H1 (cell line): ENCODE results near the gene MAPK8IP3. TPM values are rescaled to one million over a fixed set of nuclear protein-coding genes. Genes with fewer than 3 reads are reported as not detected.

Experiments used
- CTCF ChIA-PET: fragments of 300-600 bp; sonication (Branson Sonifier 250); formaldehyde crosslinking; loops from one replicate; lab custom pipeline; 2021; ENCODE audit not compliant: partially characterized antibody; lab: Charles Lee
- POLR2A ChIA-PET: fragments of 300-600 bp; sonication (Branson Sonifier 250); formaldehyde crosslinking; loops from one replicate; lab custom pipeline; 2021; ENCODE audit warnings: inconsistent platforms; ENCODE audit not compliant: partially characterized antibody; lab: Charles Lee
- DNase-seq, 2 experiments: peaks; one replicate each; pipeline versions ENCODE4 v3.0.0 to v3.0.0-alpha.2; 2010 to 2022; ENCODE audit warnings: low spot score in 2 of 2, low read depth in 1 of 2, mixed read lengths in 1 of 2
- FAIRE-seq: peaks from 2 replicates; lab custom pipeline; 2011; peaks lifted over from hg19 to GRCh38; lab: Jason Lieb, UNC
- H2AFZ ChIP-seq: 2 replicates; pipeline ENCODE4 v1.8.1; 2012; ENCODE audit warnings: low read length, inconsistent platforms
- H2AK5ac ChIP-seq: 2 replicates; pipeline ENCODE4 v1.6.1; 2013; ENCODE audit warnings: low read depth, low read length
- H2BK120ac ChIP-seq: replicated peaks from 2 replicates; pipeline ENCODE3; 2013; ENCODE audit warnings: low read depth, low read length, inconsistent platforms
- H2BK12ac ChIP-seq: 2 replicates; pipeline ENCODE4 v1.6.1; 2013; ENCODE audit warnings: low read depth, low read length
- H2BK15ac ChIP-seq: 2 replicates; pipeline ENCODE4 v1.6.1; 2013; ENCODE audit warnings: low read length
- H2BK20ac ChIP-seq: 2 replicates; pipeline ENCODE4 v1.6.1; 2013; ENCODE audit warnings: low read length
- H2BK5ac ChIP-seq: 2 replicates; pipeline ENCODE4 v1.6.1; 2013; ENCODE audit warnings: low read depth, low read length
- H3K14ac ChIP-seq: 2 replicates; pipeline ENCODE4 v1.6.1; 2013; ENCODE audit warnings: inconsistent platforms; ENCODE audit not compliant: insufficient read length
- H3K18ac ChIP-seq: 2 replicates; pipeline ENCODE4 v1.6.1; 2013; ENCODE audit warnings: low read length; ENCODE audit errors: extremely low read depth
- H3K23ac ChIP-seq: 2 replicates; pipeline ENCODE4 v1.6.1; 2013; ENCODE audit warnings: inconsistent platforms; ENCODE audit not compliant: insufficient read length
- H3K23me2 ChIP-seq: 2 replicates; pipeline ENCODE4 v1.6.1; 2013; ENCODE audit warnings: low read depth, low read length
- H3K27ac ChIP-seq: 2 replicates; pipeline ENCODE4 v1.6.1; 2011; ENCODE audit warnings: low read depth, low read length, inconsistent platforms
- H3K27me3 ChIP-seq, 4 experiments: replicated peaks in 1 of 4; 1 replicate in 1 of 4; 2 replicates in 3 of 4; pipeline versions ENCODE4 v1.6.1 to v1.8.1; 2011 to 2013; ENCODE audit warnings: low read length in 3 of 4, mild to moderate bottlenecking in 3 of 4, inconsistent platforms in 2 of 4, mixed read lengths in 2 of 4, moderate library complexity in 1 of 4; ENCODE audit not compliant: control insufficient read depth in 3 of 4, insufficient read depth in 3 of 4; ENCODE audit errors: extremely low read depth in 1 of 4
- H3K36me3 ChIP-seq, 4 experiments: 2 replicates each; pipeline versions ENCODE4 v1.6.1 to v1.8.1; 2011 to 2013; ENCODE audit warnings: mild to moderate bottlenecking in 4 of 4, low read length in 3 of 4, moderate library complexity in 2 of 4, control low read depth in 1 of 4, inconsistent platforms in 1 of 4; ENCODE audit not compliant: insufficient read depth in 4 of 4, control insufficient read depth in 2 of 4
- H3K4ac ChIP-seq: replicated peaks from 2 replicates; pipeline ENCODE3; 2013; ENCODE audit warnings: low read length, low read depth, mixed read lengths, inconsistent platforms; ENCODE audit not compliant: insufficient read length
- H3K4me1 ChIP-seq, 4 experiments: replicated peaks in 1 of 4; 1 replicate in 1 of 4; 2 replicates in 3 of 4; pipeline versions ENCODE4 v1.6.1 to v1.8.1; 2011 to 2013; ENCODE audit warnings: low read length in 3 of 4, inconsistent platforms in 2 of 4, mixed read lengths in 1 of 4; ENCODE audit not compliant: insufficient read depth in 4 of 4, control insufficient read depth in 3 of 4
- H3K4me2 ChIP-seq, 2 experiments: 2 replicates each; pipeline versions ENCODE4 v1.6.1 to v1.8.1; 2011 to 2013; ENCODE audit warnings: low read depth in 2 of 2, low read length in 2 of 2, control low read depth in 1 of 2, inconsistent platforms in 1 of 2, mild to moderate bottlenecking in 1 of 2; ENCODE audit not compliant: insufficient read depth in 1 of 2
- H3K4me3 ChIP-seq, 4 experiments: fragments of 200-600, 300-600 bp in 1 of 4; sonication (generic), shearing (Covaris generic), sonication (Bioruptor Twin) in 1 of 4; 2 replicates each; pipeline versions ENCODE4 v1.5.1 to v1.8.1; 2011 to 2016; ENCODE audit warnings: low read length in 4 of 4, low read depth in 3 of 4, control low read depth in 2 of 4, inconsistent platforms in 2 of 4, mild to moderate bottlenecking in 2 of 4, mixed read lengths in 1 of 4, moderate library complexity in 1 of 4; ENCODE audit not compliant: insufficient read depth in 2 of 4; ENCODE audit errors: extremely low read depth in 1 of 4
- H3K56ac ChIP-seq: replicated peaks from 2 replicates; pipeline ENCODE3; 2013; ENCODE audit warnings: low read depth, mild to moderate bottlenecking, mixed read lengths, low read length, inconsistent platforms; ENCODE audit not compliant: insufficient read length
- H3K79me1 ChIP-seq: 2 replicates; pipeline ENCODE4 v1.6.1; 2013; ENCODE audit warnings: low read depth, low read length, control low read depth
- H3K79me2 ChIP-seq, 2 experiments: 2 replicates each; pipeline versions ENCODE4 v1.6.1 to v1.8.1; 2012 to 2013; ENCODE audit warnings: low read length in 2 of 2, mild to moderate bottlenecking in 2 of 2, inconsistent platforms in 1 of 2; ENCODE audit not compliant: insufficient read depth in 2 of 2, control insufficient read depth in 1 of 2
- H3K9ac ChIP-seq, 4 experiments: replicated peaks in 1 of 4; 1 replicate in 1 of 4; 2 replicates in 3 of 4; pipeline versions ENCODE4 v1.6.1 to v1.8.1; 2011 to 2013; ENCODE audit warnings: low read depth in 3 of 4, low read length in 3 of 4, control low read depth in 2 of 4, mild to moderate bottlenecking in 2 of 4, moderate library complexity in 2 of 4, inconsistent platforms in 1 of 4; ENCODE audit errors: extremely low read depth in 1 of 4
- H3K9me3 ChIP-seq, 2 experiments: 2 replicates each; pipeline versions ENCODE4 v1.6.1 to v1.8.1; 2012 to 2013; ENCODE audit warnings: mild to moderate bottlenecking in 2 of 2, moderate library complexity in 2 of 2, control low read depth in 1 of 2, inconsistent platforms in 1 of 2, low read depth in 1 of 2, low read length in 1 of 2, mixed read lengths in 1 of 2; ENCODE audit not compliant: insufficient read depth in 2 of 2
- H4K20me1 ChIP-seq, 2 experiments: replicated peaks in 1 of 2; 2 replicates each; pipeline versions ENCODE3 to v1.8.1; 2011 to 2013; ENCODE audit warnings: inconsistent platforms in 2 of 2, low read length in 2 of 2, mild to moderate bottlenecking in 1 of 2; ENCODE audit not compliant: insufficient read depth in 2 of 2, control insufficient read depth in 1 of 2
- H4K5ac ChIP-seq: 2 replicates; pipeline ENCODE4 v1.6.1; 2013; ENCODE audit warnings: low read length, low read depth, mixed read lengths, inconsistent platforms; ENCODE audit not compliant: insufficient read length
- H4K8ac ChIP-seq: 2 replicates; pipeline ENCODE4 v1.8.0; 2013; ENCODE audit warnings: mild to moderate bottlenecking, moderate library complexity, low read length, inconsistent platforms; ENCODE audit not compliant: insufficient read depth; ENCODE audit errors: extremely low read depth
- H4K91ac ChIP-seq: replicated peaks from 2 replicates; pipeline ENCODE3; 2013; ENCODE audit warnings: low read length, mixed read lengths, inconsistent platforms; ENCODE audit not compliant: insufficient read length
- KDM1A ChIP-seq: fragments of 200-600, 300-600 bp; sonication (generic); IDR thresholded peaks from 2 replicates; pipeline ENCODE4 v1.7.1; 2016; ENCODE audit warnings: mild to moderate bottlenecking, low read length, borderline replicate concordance
- RAD21 ChIP-seq, 2 experiments: IDR thresholded peaks in 1 of 2; conservative IDR thresholded peaks in 1 of 2; 2 replicates each; pipeline ENCODE4 v1.6.1; 2011; ENCODE audit warnings: low read depth in 2 of 2, low read length in 2 of 2, improper control_type of control experiment in 1 of 2, inconsistent platforms in 1 of 2, mild to moderate bottlenecking in 1 of 2, moderate library complexity in 1 of 2
- SIX5 ChIP-seq: IDR thresholded peaks from 2 replicates; pipeline ENCODE4 v1.6.1; 2011; ENCODE audit warnings: mild to moderate bottlenecking, low read depth, low read length
- SP2 ChIP-seq: IDR thresholded peaks from 2 replicates; pipeline ENCODE4 v1.6.1; 2012; ENCODE audit warnings: mild to moderate bottlenecking, low read length, inconsistent platforms
- TAF1 ChIP-seq: IDR thresholded peaks from 2 replicates; pipeline ENCODE4 v1.6.1; 2011; ENCODE audit warnings: mild to moderate bottlenecking, low read depth, low read length
- TBP ChIP-seq: IDR thresholded peaks from 2 replicates; pipeline ENCODE4 v1.6.1; 2011; ENCODE audit warnings: low read depth, low read length, improper control_type of control experiment
- TEAD4 ChIP-seq: IDR thresholded peaks from 2 replicates; pipeline ENCODE4 v1.6.1; 2012; ENCODE audit warnings: low read depth, low read length, inconsistent platforms, mixed read lengths
- ZNF274 ChIP-seq: IDR thresholded peaks from 2 replicates; pipeline ENCODE4 v1.7.0; 2012; ENCODE audit warnings: low read length, borderline replicate concordance; ENCODE audit errors: extremely low read depth
- WGBS, 2 experiments: shearing (Covaris generic) in 1 of 2; methylation state at CpG; one replicate each; pipeline versions ENCODE4 v1.1.6 to v1.1.7; 2013 to 2015; ENCODE audit warnings: low lambda C conversion rate in 2 of 2, mixed read lengths in 2 of 2, inconsistent platforms in 1 of 2, low coverage in 1 of 2, missing lambda C conversion rate in 1 of 2; ENCODE audit not compliant: insufficient replicate concordance in 2 of 2, insufficient coverage in 1 of 2, insufficient read length in 1 of 2; ENCODE audit errors: extremely low coverage in 1 of 2, missing lambda C conversion rate in 1 of 2; 5-methylcytosine and 5-hydroxymethylcytosine counted together
- polyA plus RNA-seq, 7 experiments: library from polyadenylated mRNA; depleted of rRNA in 3 of 7; stranded (reverse) in 5 of 7; unstranded in 2 of 7; fragments of >200 nt in 5 of 7; fragments of 200-250 nt in 2 of 7; gene quantifications; 1 replicate in 5 of 7; 2 replicates in 1 of 7; 4 replicates in 1 of 7; pipeline versions ENCODE4 v1.2.1 to v1.2.3, GENCODE V29; 2011 to 2013; ENCODE audit warnings: missing spikeins in 2 of 7, mixed read lengths in 2 of 7
- total RNA-seq: library from RNA; stranded (reverse); fragmentation: NEBNext Ultra II Directional; extraction: Animal tissue kit (Norgen Biotek cat#: 25700); gene quantifications from 2 replicates; pipeline ENCODE4 v1.2.1, GENCODE V29; 2021
- TF ChIP-seq, protein P1 (sequence below): IDR thresholded peaks from 2 replicates; pipeline ENCODE4 v1.6.1; 2012; ENCODE audit warnings: low read length, inconsistent platforms
- TF ChIP-seq, protein P2 (sequence below): IDR thresholded peaks from 2 replicates; pipeline ENCODE4 v1.6.1; 2011; ENCODE audit warnings: low read length, improper control_type of control experiment
- TF ChIP-seq, protein P3 (sequence below): IDR thresholded peaks from 2 replicates; pipeline ENCODE4 v1.6.1; 2011; ENCODE audit warnings: low read depth, mild to moderate bottlenecking, low read length; ENCODE audit not compliant: insufficient read depth

MAPK8IP3 gene
- total and polyA plus RNA-seq, 2 of the 8 experiments (the other 6 are each of a cell fraction or from before 2014, with no cell fraction given), result 16.9 to 43.4 TPM

DNA sequence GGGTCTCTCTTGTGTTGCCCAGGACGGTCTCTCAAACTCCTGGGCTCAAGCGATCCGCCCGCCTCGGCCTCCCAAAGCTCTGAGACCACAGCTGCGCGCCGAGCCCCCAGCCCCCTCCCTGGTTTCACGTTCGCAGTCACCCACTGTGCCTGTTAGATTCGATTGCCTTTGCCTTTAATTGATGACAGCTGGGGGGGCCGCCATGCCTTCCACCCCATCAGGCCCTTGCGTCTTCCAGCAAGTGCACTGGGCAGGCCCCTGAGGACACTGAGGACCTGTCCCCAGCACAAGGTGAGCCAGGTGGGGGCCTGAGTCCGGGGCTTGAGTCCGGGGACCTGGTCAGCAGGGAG lies 84.2 kb downstream of the MAPK8IP3 start:
- Histone ChIP-seq H3K9me3 (no peaks in the 10 kb centered on the region; a peak in 1 of 4 replicates), H3K23me2 (no peaks in the 10 kb centered on the region), H4K91ac (no peak overlapping the region), H3K14ac (no peak overlapping the region), H3K9ac (no peak overlapping the region), H3K36me3 (peaks cover 0 to 44% (median 2%) of the 10 kb centered on the region in 4 experiments; a peak in 4 of 8 replicates), H3K27me3 (no peaks in the 10 kb centered on the region), H3K4ac (no peak overlapping the region), H3K79me2 (peaks cover 0 to 16% of the 10 kb centered on the region in 2 experiments; a peak in 2 of 4 replicates)
- ChIA-PET CTCF (interaction anchor here (0.5 kb wide), 1 partner anchor 1047 kb away, joined by 3 read pairs; no protein-coding TSS in a partner anchor), POLR2A (interaction anchor here (1.4 to 4.2 kb wide), 2 partner anchors 11 to 15 kb away, joined by 3 to 26 read pairs; no protein-coding TSS in a partner anchor)
- TF ChIP-seq ZNF274, result no peak
- TF ChIP-seq SP2, result no peak
- TF ChIP-seq KDM1A, result no peak
- TF ChIP-seq, protein P1, sequence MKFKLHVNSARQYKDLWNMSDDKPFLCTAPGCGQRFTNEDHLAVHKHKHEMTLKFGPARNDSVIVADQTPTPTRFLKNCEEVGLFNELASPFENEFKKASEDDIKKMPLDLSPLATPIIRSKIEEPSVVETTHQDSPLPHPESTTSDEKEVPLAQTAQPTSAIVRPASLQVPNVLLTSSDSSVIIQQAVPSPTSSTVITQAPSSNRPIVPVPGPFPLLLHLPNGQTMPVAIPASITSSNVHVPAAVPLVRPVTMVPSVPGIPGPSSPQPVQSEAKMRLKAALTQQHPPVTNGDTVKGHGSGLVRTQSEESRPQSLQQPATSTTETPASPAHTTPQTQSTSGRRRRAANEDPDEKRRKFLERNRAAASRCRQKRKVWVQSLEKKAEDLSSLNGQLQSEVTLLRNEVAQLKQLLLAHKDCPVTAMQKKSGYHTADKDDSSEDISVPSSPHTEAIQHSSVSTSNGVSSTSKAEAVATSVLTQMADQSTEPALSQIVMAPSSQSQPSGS, result no peak
- TF ChIP-seq TBP, result no peak
- TF ChIP-seq, protein P2, sequence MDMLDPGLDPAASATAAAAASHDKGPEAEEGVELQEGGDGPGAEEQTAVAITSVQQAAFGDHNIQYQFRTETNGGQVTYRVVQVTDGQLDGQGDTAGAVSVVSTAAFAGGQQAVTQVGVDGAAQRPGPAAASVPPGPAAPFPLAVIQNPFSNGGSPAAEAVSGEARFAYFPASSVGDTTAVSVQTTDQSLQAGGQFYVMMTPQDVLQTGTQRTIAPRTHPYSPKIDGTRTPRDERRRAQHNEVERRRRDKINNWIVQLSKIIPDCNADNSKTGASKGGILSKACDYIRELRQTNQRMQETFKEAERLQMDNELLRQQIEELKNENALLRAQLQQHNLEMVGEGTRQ, result no peak
- TF ChIP-seq RAD21 (IDR thresholded peaks at IDR 0.05 in 1 of 2, conservative IDR thresholded peaks at IDR 0.05 in 1 of 2; ENCODE audit: low read depth in 2 of 2, low read length in 2 of 2), result no peak
- TF ChIP-seq TAF1, result no peak
- TF ChIP-seq, protein P3, sequence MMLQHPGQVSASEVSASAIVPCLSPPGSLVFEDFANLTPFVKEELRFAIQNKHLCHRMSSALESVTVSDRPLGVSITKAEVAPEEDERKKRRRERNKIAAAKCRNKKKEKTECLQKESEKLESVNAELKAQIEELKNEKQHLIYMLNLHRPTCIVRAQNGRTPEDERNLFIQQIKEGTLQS, result no peak
- TF ChIP-seq SIX5, result no peak
- no peak for TF ChIP-seq TEAD4
- TF ChIP-seq, all 59 proteins: peak for 0
- Histone ChIP-seq H3K4me2 (no peak overlapping the region), H3K27ac (no peak overlapping the region), H3K23ac (no peak overlapping the region), H2BK15ac (no peak overlapping the region), H3K4me3 (no peak overlapping the region), H2AK5ac (no peak overlapping the region), H4K5ac (no peak overlapping the region), H3K79me1 (peaks cover 9% of the 10 kb centered on the region), H3K56ac (no peak overlapping the region), H2BK12ac (no peak overlapping the region), H2AFZ (no peak overlapping the region), H4K20me1 (peaks cover 13 to 15% of the 10 kb centered on the region in 2 experiments), H2BK5ac (no peak overlapping the region), H2BK20ac (no peak overlapping the region), H4K8ac (no peak overlapping the region), H3K18ac (no peak overlapping the region), H3K4me1 (no peaks in the 10 kb centered on the region), H2BK120ac (no peak overlapping the region)
- FAIRE-seq, result no peak
- no peak for DNase-seq
- 85% methylated on average over 15 of the region's 15 CpGs; no CpG with 5 or more reads in 1 of the 2 experiments for WGBS, 2 experiments
